T47D (cell line): ENCODE measurements around the gene AKT1S1.

ENCODE experiments used
- DNase-seq, 2 experiments: peaks; one replicate each; pipeline versions ENCODE4 v3.0.0 to v3.0.0-alpha.2; 2011 to 2012; ENCODE audit warnings: low read depth in 1 of 2, low spot score in 1 of 2
- JUND ChIP-seq: IDR thresholded peaks from 2 replicates; pipeline ENCODE4 v1.6.1; 2012; ENCODE audit warnings: low read depth
- in situ Hi-C: cut with HindIII; loops from 2 replicates; pipeline ENCODE4 v1.10.0; 2016; ENCODE audit warnings: low sequenced_read_pairs, low pct_unique_long_range_greater_than_20kb

AKT1S1 gene

GRCh38 chr19:49855676-49856573, 21.2 kb downstream of the AKT1S1 start:
- no peak for TF ChIP-seq JUND
- in situ Hi-C loops = no loop called here
- no peak for DNase-seq

GRCh38 chr19:49855277-49855675, 21.9 kb downstream of the AKT1S1 start:
- in situ Hi-C loops = no loop called here
- TF ChIP-seq JUND = no peak
- DNase-seq = no peak

- no peak for TF ChIP-seq JUND
- in situ Hi-C loops = no loop called here
- no peak for DNase-seq
Measured at GRCh38 chr19:49854378-49855263, 22.5 kb downstream of the AKT1S1 start.

GRCh38 chr19:49853852-49854377, 23.2 kb downstream of the AKT1S1 start:
- DNase-seq = no peak
- in situ Hi-C loops = no loop called here
- TF ChIP-seq JUND = no peak

- in situ Hi-C loops = no loop called here
- no peak for TF ChIP-seq JUND
- no peak for DNase-seq
Measured at GRCh38 chr19:49852631-49853126, 24.5 kb downstream of the AKT1S1 start.

- TF ChIP-seq JUND = no peak
- in situ Hi-C loops = no loop called here
- DNase-seq = peak in 1 of 2 experiments; percentile 45
Measured at GRCh38 chr19:49851456-49852259, 25.5 kb downstream of the AKT1S1 start.

GRCh38 chr19:49850487-49851342, 26.4 kb downstream of the AKT1S1 start, which contains the start of gene PTOV1:
Gene PTOV1, plus strand, starts transcription at chr19:49851159.
- DNase-seq = peak; percentile 83 to 94
- in situ Hi-C loops = no loop called here
- no peak for TF ChIP-seq JUND

- DNase-seq = no peak
- in situ Hi-C loops = no loop called here
- no peak for TF ChIP-seq JUND
Measured at GRCh38 chr19:49850221-49850486, 27.0 kb downstream of the AKT1S1 start.

- DNase-seq = no peak
- no peak for TF ChIP-seq JUND
- in situ Hi-C loops = no loop called here
Measured at GRCh38 chr19:49849433-49850220, 27.5 kb downstream of the AKT1S1 start.

- no peak for DNase-seq
- no peak for TF ChIP-seq JUND
- in situ Hi-C loops = no loop called here
Measured at GRCh38 chr19:49848938-49849337, 28.2 kb downstream of the AKT1S1 start.
